ENCODE results near the gene SUMF2.
"Not testable (repeated sequence)": the region's sequence is repeated elsewhere in the genome, so short reads cannot be mapped to it uniquely, and the experiment has no call there.

Gene SUMF2

GRCh38 chr7:56063882-56064625 is at the start of gene SUMF2:
Gene SUMF2, plus strand, starts transcription at chr7:56064286. Its CDS starts 26 bp downstream, at chr7:56064312.
- Histone ChIP-seq H3K27ac (peak within 1 kb of the TSS; percentile 93 to 95), H3K4me3 (peak within 1 kb of the TSS; percentile 87)
- DNase-seq (ENCODE audit: low spot score), result peak; percentile 95
- TF ChIP-seq CTCF (IDR thresholded peaks at IDR 0.05), result no peak

- H3K27ac ChIP-seq; DNase-seq (ENCODE audit: low spot score); H3K4me3 ChIP-seq: not testable (repeated sequence)
Measured at GRCh38 chr7:56017015-56017414, 47.1 kb upstream of the SUMF2 start.

GRCh38 chr7:56019501-56019900 is 44.6 kb upstream of the SUMF2 start:
- no peak overlapping the region for H3K27ac ChIP-seq
- no peak overlapping the region for H3K4me3 ChIP-seq
- TF ChIP-seq CTCF (IDR thresholded peaks at IDR 0.05), result no peak
- DNase-seq (ENCODE audit: low spot score), result no peak

GRCh38 chr7:56023500-56023899 is 40.6 kb upstream of the SUMF2 start:
- H3K27ac ChIP-seq, result no peak overlapping the region
- DNase-seq (ENCODE audit: low spot score), result no peak
- TF ChIP-seq CTCF (IDR thresholded peaks at IDR 0.05), result no peak

GRCh38 chr7:56026538-56026937 is 37.5 kb upstream of the SUMF2 start:
- TF ChIP-seq CTCF (IDR thresholded peaks at IDR 0.05), result no peak
- Histone ChIP-seq H3K4me3 (no peak overlapping the region), H3K27ac (no peak overlapping the region)
- no peak for DNase-seq (ENCODE audit: low spot score)

More at GRCh38 chr7:56023500-56023899, 40.6 kb upstream of the SUMF2 start:
- no peak overlapping the region for H3K4me3 ChIP-seq

GRCh38 chr7:56028942-56029630 is 35.0 kb upstream of the SUMF2 start:
- no peak overlapping the region for H3K4me3 ChIP-seq
- TF ChIP-seq CTCF (IDR thresholded peaks at IDR 0.05), result no peak
- H3K27ac ChIP-seq, result no peak overlapping the region
- no peak for DNase-seq (ENCODE audit: low spot score)

GRCh38 chr7:56030340-56030739 is 33.7 kb upstream of the SUMF2 start:
- DNase-seq (ENCODE audit: low spot score), result no peak
- Histone ChIP-seq H3K27ac (no peak overlapping the region), H3K4me3 (no peak overlapping the region)
- TF ChIP-seq CTCF (IDR thresholded peaks at IDR 0.05), result no peak

GRCh38 chr7:56031556-56031955 is 32.5 kb upstream of the SUMF2 start:
- H3K4me3 ChIP-seq; DNase-seq (ENCODE audit: low spot score): not testable (repeated sequence)

GRCh38 chr7:56032578-56032977 is 31.5 kb upstream of the SUMF2 start:
- DNase-seq (ENCODE audit: low spot score); H3K4me3 ChIP-seq; H3K27ac ChIP-seq: not testable (repeated sequence)

More at GRCh38 chr7:56031556-56031955, 32.5 kb upstream of the SUMF2 start:
- not testable (repeated sequence) for H3K27ac ChIP-seq

Measured in coronary artery (tissue), 2 donors.